ENCODE data around the gene AFF3. TPM values are rescaled to one million over a fixed set of nuclear protein-coding genes. Genes with fewer than 3 reads are reported as not detected.

AFF3 gene
- total and polyA plus RNA-seq, 2 donors (not counting 3 experiments of a cell fraction or from before 2014, with no cell fraction given): 0.06 to 0.07 TPM

DNA sequence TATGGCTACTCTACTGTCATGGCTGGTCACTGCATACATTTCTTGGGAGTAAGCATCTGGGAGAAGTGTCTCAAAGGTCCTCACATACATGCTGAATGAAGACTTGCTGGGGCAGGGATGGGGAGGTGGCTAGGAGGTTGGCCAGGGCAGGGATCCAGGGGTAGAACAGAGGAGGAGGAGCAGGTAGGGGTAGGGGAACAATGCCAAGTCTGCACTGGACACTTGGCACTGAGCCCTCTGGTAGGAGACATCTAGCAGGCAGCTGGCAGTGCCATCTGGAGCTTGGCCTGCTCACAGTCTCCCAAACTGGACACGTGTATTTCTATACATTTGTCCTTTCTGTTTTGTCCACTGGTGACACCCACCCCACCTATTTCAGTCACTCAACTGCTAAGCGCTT is 589.9 kb downstream of the AFF3 start:
- FAIRE-seq: no peak
- TF ChIP-seq EZH2 (IDR thresholded peaks at IDR 0.05; ENCODE audit: borderline replicate concordance, low read depth, low read length, severe bottlenecking): no peak
- TF ChIP-seq, protein P1, sequence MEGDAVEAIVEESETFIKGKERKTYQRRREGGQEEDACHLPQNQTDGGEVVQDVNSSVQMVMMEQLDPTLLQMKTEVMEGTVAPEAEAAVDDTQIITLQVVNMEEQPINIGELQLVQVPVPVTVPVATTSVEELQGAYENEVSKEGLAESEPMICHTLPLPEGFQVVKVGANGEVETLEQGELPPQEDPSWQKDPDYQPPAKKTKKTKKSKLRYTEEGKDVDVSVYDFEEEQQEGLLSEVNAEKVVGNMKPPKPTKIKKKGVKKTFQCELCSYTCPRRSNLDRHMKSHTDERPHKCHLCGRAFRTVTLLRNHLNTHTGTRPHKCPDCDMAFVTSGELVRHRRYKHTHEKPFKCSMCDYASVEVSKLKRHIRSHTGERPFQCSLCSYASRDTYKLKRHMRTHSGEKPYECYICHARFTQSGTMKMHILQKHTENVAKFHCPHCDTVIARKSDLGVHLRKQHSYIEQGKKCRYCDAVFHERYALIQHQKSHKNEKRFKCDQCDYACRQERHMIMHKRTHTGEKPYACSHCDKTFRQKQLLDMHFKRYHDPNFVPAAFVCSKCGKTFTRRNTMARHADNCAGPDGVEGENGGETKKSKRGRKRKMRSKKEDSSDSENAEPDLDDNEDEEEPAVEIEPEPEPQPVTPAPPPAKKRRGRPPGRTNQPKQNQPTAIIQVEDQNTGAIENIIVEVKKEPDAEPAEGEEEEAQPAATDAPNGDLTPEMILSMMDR (IDR thresholded peaks at IDR 0.05; ENCODE audit: extremely low read depth in 1 of 2, insufficient read depth in 1 of 2, low read depth in 1 of 2, low read length in 2 of 2): no peak
- TF ChIP-seq, protein P2, sequence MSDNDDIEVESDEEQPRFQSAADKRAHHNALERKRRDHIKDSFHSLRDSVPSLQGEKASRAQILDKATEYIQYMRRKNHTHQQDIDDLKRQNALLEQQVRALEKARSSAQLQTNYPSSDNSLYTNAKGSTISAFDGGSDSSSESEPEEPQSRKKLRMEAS (IDR thresholded peaks at IDR 0.05; ENCODE audit: insufficient read depth, insufficient read length): no peak
- TF ChIP-seq POLR2A (IDR thresholded peaks at IDR 0.05; ENCODE audit: low read depth, low read length): no peak
- TF ChIP-seq FOS (IDR thresholded peaks at IDR 0.05; ENCODE audit: borderline replicate concordance, insufficient read depth, low read length): no peak
- no peak for TF ChIP-seq JUN (IDR thresholded peaks at IDR 0.05; ENCODE audit: borderline replicate concordance, insufficient read depth, insufficient read length, low read depth)
- Histone ChIP-seq H3K79me2 (ENCODE audit: control insufficient read depth, insufficient read depth, low read length) (no peaks in the 10 kb centered on the region), H3K27me3 (ENCODE audit: control insufficient read depth in 2 of 2, insufficient read depth in 2 of 2, low read length in 2 of 2) (peaks cover 0 to 4% of the 10 kb centered on the region in 2 experiments), H3K9ac (replicated peaks; ENCODE audit: extremely low read depth, insufficient read depth, low read length) (no peak overlapping the region), H3K9me1 (replicated peaks; ENCODE audit: control insufficient read depth, extremely low read depth, insufficient read depth, low read length) (no peaks in the 10 kb centered on the region), H2AFZ (ENCODE audit: low read depth, low read length) (no peak overlapping the region), H3K27ac (ENCODE audit: insufficient read depth, low read depth, low read length) (no peak overlapping the region), H3K36me3 (ENCODE audit: control insufficient read depth in 2 of 2, extremely low read depth in 1 of 2, insufficient read depth in 2 of 2, low read length in 2 of 2) (no peaks in the 10 kb centered on the region), H3K4me3 (replicated peaks in 1 of 3; ENCODE audit: insufficient read depth in 1 of 3, low read depth in 1 of 3, low read length in 3 of 3) (no peak overlapping the region), H3K4me2 (ENCODE audit: insufficient read depth, low read length) (no peak overlapping the region), H4K20me1 (replicated peaks; ENCODE audit: control insufficient read depth, extremely low read depth, insufficient read depth, low read length) (no peaks in the 10 kb centered on the region), H3K4me1 (ENCODE audit: control insufficient read depth, extremely low read depth, insufficient read depth, low read length) (no peaks in the 10 kb centered on the region), H3K9me3 (replicated peaks; ENCODE audit: control insufficient read depth, insufficient read depth, low read length) (no peaks in the 10 kb centered on the region)
- dilution Hi-C loops (cut with MboI; ENCODE audit: extremely low pct_ligation_motif_present, low sequenced_read_pairs) (no loop called here), intact Hi-C loops (cut with micrococcal nuclease) (no loop called here)
- POLR2A ChIA-PET: no interaction called here
- CTCF ChIA-PET: no interaction called here
- no TSS peak for BruUV-seq (replicated peaks)
- DNase-seq (ENCODE audit: low read depth, low spot score): no peak

DNA sequence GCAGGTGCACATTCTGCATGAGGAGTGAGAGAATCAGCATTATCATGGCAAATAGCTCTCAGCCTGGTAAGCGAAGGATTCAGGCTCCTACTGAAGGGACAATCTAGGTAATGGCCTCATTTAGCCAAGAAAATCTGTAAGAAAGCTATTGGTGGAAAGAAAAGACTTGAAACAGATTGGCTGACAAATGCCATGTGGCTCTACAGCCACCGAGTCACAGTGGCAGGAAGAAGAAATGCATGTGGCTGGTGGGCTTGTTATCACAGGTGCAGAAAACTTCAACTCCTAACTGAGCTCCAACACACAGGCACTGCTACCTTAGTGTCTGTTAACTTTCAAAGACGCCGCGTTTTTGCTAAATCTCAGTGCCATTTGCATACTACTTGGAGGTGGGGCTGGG is 592.0 kb downstream of the AFF3 start:
- Histone ChIP-seq H3K9me1 (replicated peaks; ENCODE audit: control insufficient read depth, extremely low read depth, insufficient read depth, low read length) (no peaks in the 10 kb centered on the region), H3K27me3 (ENCODE audit: control insufficient read depth in 2 of 2, insufficient read depth in 2 of 2, low read length in 2 of 2) (peaks cover 2 to 7% of the 10 kb centered on the region in 2 experiments), H2AFZ (ENCODE audit: low read depth, low read length) (no peak overlapping the region), H3K27ac (ENCODE audit: insufficient read depth, low read depth, low read length) (no peak overlapping the region), H3K4me2 (ENCODE audit: insufficient read depth, low read length) (no peak overlapping the region), H4K20me1 (replicated peaks; ENCODE audit: control insufficient read depth, extremely low read depth, insufficient read depth, low read length) (no peaks in the 10 kb centered on the region), H3K4me3 (replicated peaks in 1 of 3; ENCODE audit: insufficient read depth in 1 of 3, low read depth in 1 of 3, low read length in 3 of 3) (no peak overlapping the region), H3K4me1 (ENCODE audit: control insufficient read depth, extremely low read depth, insufficient read depth, low read length) (no peaks in the 10 kb centered on the region), H3K9ac (replicated peaks; ENCODE audit: extremely low read depth, insufficient read depth, low read length) (no peak overlapping the region), H3K9me3 (replicated peaks; ENCODE audit: control insufficient read depth, insufficient read depth, low read length) (no peaks in the 10 kb centered on the region), H3K36me3 (ENCODE audit: control insufficient read depth in 2 of 2, extremely low read depth in 1 of 2, insufficient read depth in 2 of 2, low read length in 2 of 2) (no peaks in the 10 kb centered on the region), H3K79me2 (ENCODE audit: control insufficient read depth, insufficient read depth, low read length) (no peaks in the 10 kb centered on the region)
- TF ChIP-seq, protein P2 (IDR thresholded peaks at IDR 0.05; ENCODE audit: insufficient read depth, insufficient read length): no peak
- TF ChIP-seq POLR2AphosphoS5 (IDR thresholded peaks at IDR 0.05; ENCODE audit: insufficient read depth, low read depth, low read length) (no peak), EZH2 (IDR thresholded peaks at IDR 0.05; ENCODE audit: borderline replicate concordance, low read depth, low read length, severe bottlenecking) (no peak), MYC (IDR thresholded peaks at IDR 0.05; ENCODE audit: low read depth, low read length) (no peak)
- TF ChIP-seq, protein P1 (IDR thresholded peaks at IDR 0.05; ENCODE audit: extremely low read depth in 1 of 2, insufficient read depth in 1 of 2, low read depth in 1 of 2, low read length in 2 of 2): no peak
- FAIRE-seq (no peak), DNase-seq (ENCODE audit: low read depth, low spot score) (no peak)
- POLR2A ChIA-PET: no interaction called here
- no TSS peak for BruUV-seq (replicated peaks)
- CTCF ChIA-PET: interaction anchor here (1.2 kb wide), 1 partner anchor 9 kb away, joined by 3 read pairs; no protein-coding TSS in a partner anchor
- dilution Hi-C loops (cut with MboI; ENCODE audit: extremely low pct_ligation_motif_present, low sequenced_read_pairs): no loop called here
- intact Hi-C loops (cut with micrococcal nuclease): no loop called here
